Measurements from ENCODE around the gene VEZT.

DNA sequence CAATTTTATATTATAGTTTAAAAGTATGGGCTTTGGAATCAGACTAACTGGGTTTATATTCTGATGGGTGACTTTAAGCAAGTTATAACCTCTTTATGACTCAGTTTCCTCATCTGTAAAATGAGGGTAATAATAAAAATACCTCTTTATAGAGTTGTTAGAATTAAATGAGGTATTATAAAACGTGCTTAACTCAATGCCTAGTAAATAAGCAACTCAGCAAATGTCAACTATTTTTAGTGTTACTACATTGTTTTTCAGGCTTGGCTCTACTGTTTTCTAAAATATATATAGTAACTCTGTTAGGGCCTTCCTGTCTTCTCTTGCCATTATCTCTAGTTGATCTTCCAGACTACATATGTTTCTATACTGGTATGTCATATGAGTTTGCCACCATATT, 20.5 kb downstream of the VEZT start:
- TF ChIP-seq, protein P1, sequence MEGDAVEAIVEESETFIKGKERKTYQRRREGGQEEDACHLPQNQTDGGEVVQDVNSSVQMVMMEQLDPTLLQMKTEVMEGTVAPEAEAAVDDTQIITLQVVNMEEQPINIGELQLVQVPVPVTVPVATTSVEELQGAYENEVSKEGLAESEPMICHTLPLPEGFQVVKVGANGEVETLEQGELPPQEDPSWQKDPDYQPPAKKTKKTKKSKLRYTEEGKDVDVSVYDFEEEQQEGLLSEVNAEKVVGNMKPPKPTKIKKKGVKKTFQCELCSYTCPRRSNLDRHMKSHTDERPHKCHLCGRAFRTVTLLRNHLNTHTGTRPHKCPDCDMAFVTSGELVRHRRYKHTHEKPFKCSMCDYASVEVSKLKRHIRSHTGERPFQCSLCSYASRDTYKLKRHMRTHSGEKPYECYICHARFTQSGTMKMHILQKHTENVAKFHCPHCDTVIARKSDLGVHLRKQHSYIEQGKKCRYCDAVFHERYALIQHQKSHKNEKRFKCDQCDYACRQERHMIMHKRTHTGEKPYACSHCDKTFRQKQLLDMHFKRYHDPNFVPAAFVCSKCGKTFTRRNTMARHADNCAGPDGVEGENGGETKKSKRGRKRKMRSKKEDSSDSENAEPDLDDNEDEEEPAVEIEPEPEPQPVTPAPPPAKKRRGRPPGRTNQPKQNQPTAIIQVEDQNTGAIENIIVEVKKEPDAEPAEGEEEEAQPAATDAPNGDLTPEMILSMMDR (IDR thresholded peaks at IDR 0.05): no peak
- TF ChIP-seq EP300 (IDR thresholded peaks at IDR 0.05) (no peak), POLR2AphosphoS5 (IDR thresholded peaks at IDR 0.05) (no peak), POLR2A (IDR thresholded peaks at IDR 0.05; ENCODE audit: low read depth) (no peak)

All from esophagus muscularis mucosa (tissue), 4 donors.